AG09309 (cell line): Measurements from ENCODE around the gene SORCS1.

ENCODE experiments used
- DNase-seq: peaks from one replicate; pipeline ENCODE4 v3.0.0-alpha.2; 2010; ENCODE audit warnings: low read depth
- H3K4me3 ChIP-seq: 2 replicates; pipeline ENCODE4 v1.5.1; 2011; ENCODE audit warnings: mild to moderate bottlenecking, low read depth, low read length, moderate library complexity; ENCODE audit not compliant: control insufficient read depth
- TF ChIP-seq, protein P1 (sequence below): IDR thresholded peaks from 2 replicates; pipeline ENCODE4 v1.5.1; 2011; ENCODE audit warnings: mild to moderate bottlenecking, low read depth, low read length, inconsistent platforms; ENCODE audit not compliant: insufficient read depth, control insufficient read depth; ENCODE audit errors: missing control alignments

SORCS1 gene

DNA sequence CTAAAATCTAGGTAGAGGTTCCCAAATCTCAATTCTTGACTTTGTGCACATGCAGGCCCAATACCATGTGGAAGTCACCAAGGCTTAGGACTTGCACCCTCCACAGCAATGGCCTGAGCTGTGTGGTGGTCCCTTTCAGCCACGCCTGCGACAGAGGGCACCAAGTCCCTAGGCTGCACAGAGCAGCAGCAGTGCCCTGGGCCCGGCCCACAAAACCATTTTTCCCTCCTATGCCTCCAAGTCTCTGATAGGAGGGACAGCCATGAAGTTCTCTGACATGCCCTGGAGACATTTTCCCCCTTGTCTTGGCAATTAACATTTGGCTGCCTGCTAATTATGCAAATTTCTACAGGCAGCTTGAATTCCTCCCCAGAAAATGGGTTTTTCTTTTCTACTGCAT, 375.5 kb downstream of the SORCS1 start:
- DNase-seq = no peak
- TF ChIP-seq, protein P1, sequence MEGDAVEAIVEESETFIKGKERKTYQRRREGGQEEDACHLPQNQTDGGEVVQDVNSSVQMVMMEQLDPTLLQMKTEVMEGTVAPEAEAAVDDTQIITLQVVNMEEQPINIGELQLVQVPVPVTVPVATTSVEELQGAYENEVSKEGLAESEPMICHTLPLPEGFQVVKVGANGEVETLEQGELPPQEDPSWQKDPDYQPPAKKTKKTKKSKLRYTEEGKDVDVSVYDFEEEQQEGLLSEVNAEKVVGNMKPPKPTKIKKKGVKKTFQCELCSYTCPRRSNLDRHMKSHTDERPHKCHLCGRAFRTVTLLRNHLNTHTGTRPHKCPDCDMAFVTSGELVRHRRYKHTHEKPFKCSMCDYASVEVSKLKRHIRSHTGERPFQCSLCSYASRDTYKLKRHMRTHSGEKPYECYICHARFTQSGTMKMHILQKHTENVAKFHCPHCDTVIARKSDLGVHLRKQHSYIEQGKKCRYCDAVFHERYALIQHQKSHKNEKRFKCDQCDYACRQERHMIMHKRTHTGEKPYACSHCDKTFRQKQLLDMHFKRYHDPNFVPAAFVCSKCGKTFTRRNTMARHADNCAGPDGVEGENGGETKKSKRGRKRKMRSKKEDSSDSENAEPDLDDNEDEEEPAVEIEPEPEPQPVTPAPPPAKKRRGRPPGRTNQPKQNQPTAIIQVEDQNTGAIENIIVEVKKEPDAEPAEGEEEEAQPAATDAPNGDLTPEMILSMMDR = no peak
- no peak overlapping the region for H3K4me3 ChIP-seq

DNA sequence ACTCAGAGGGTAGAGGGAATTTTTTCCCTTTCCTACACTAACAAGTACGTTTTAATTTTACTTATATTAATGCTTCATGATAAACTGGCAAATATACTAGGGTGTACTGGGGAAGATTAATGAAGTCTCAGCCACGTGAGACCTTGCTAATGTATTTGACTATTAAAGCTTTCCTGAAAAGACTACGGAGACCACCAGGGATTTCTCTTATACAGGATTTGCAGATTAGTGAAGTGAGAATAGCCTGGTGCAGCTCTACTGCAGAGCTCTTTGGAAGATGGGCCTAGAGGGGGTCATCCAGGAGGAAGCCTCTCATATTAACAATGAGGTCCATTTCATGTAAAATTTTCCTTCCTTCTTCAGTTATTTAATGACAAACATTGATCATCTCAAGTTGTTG, 379.0 kb downstream of the SORCS1 start:
- no peak overlapping the region for H3K4me3 ChIP-seq
- TF ChIP-seq, protein P1 = no peak
- DNase-seq = no peak

DNA sequence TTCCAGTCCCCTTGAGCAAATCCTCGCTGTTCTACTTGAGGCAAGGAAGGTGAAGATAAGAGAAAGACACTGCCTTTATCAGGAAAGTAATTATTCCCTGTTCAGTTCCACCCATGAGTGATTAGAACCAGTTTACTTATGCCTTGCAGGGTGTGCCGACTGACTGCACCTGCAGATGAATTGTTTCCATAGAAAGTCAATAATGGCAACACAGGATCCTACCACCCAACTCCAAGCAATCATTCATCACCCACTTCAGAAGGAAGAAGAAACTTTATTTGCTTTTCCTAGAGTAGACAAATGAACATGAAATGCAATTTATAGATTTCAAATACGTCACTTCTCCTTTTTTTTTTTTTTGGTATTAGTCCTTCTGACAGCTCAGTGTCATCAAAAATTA, 383.9 kb downstream of the SORCS1 start:
- no peak for DNase-seq
- H3K4me3 ChIP-seq = no peak overlapping the region
- TF ChIP-seq, protein P1 = no peak

DNA sequence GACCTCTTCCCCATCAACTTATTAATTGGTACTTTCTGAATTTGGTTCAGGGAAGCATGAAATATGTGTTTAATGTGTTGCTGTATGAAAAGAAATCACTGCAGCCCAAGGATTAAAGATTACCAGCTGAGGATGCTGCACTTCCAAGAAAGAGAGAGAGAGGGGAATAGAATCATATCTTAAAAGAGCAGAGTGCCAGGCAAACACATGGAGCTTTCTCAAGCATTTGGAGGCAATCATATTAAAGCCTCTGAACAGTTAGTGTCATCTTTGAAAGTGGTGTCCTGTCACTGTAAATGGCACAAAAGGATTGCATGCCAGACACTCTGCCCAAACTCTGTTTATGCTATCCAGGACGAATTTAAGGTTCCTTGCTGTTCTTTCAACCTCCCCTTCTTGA, 386.7 kb downstream of the SORCS1 start:
- no peak overlapping the region for H3K4me3 ChIP-seq
- DNase-seq = no peak
- TF ChIP-seq, protein P1 = no peak

DNA sequence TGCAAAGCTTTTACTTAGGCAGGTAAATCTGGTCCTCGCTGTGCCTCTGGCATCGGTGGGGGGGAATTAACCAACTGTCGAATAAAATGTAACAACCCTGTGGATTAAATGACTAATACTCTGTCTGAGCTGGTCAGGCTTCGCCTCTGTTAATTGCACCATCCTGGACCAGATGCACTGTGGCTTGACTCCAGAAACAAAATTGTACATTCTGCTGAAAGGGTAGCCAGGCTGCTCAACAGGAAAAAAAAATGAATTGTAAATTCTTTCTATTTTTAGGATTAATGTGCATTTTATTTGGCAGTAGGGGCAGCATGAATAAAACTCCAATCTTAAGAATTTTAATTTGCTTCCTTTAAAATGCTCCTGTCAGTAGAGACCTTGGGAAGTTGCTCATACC, 389.4 kb downstream of the SORCS1 start:
- H3K4me3 ChIP-seq = no peak overlapping the region
- no peak for DNase-seq
- TF ChIP-seq, protein P1 = no peak

DNA sequence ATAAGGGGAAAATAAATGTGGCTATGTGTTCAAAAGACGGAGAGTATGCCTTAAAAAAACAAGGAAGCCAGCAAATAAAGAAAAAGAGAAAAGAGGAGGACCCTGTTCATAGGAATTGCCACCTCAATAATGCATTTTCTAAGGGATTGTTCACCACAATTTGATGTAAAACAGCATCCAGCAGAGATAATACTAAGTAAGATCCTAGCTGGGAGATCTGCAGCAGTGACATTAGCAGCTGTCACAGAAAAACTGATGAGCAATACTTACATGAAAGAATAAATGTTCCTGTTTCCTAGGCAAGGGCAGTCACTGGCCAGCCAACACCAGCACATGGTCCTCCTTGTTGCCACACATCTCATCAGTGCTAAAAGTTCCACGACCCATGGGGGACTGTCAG, 391.5 kb downstream of the SORCS1 start:
- TF ChIP-seq, protein P1 = no peak

DNA sequence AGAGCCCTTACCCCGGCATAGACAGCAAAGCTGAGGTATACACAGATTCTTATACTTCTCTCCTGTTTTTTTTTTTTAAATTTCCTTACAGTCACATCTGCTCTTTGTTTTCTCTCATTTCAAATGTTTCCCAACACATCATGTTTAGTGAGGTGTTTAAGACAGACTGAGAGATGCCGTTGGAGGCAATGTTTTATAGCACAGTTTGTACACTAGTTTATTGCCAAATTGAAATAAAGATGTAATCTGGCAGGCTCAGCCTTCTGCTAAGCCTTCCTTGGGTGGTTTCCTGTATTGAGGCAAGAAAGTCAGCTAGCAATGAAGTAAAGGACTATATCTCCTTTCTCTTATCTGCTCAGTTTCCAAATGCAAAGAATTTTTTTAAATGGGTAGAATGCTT, 393.4 kb downstream of the SORCS1 start:
- no peak for DNase-seq
- TF ChIP-seq, protein P1 = no peak
- H3K4me3 ChIP-seq = no peak overlapping the region

More for the DNA sequence above, 391.5 kb downstream of the SORCS1 start:
- DNase-seq = no peak
- H3K4me3 ChIP-seq = no peak overlapping the region
